Stimulated activated naive CD4-positive, alpha-beta T cell treated with Interleukin-2 at 50 U/mL for 16 hours (primary cell): ENCODE results near the gene HOXA3.

Experiments
- DNase-seq: peaks from one replicate; lab custom pipeline; 2025; lab: John Stamatoyannopoulos, UW

Gene HOXA3

GRCh38 chr7:27102581-27103442 lies 49.6 kb downstream of the HOXA3 start, which contains the start of gene HOXA2:
Gene HOXA2, minus strand, starts transcription at chr7:27102683. Its CDS starts 183 bp downstream, at chr7:27102500.
- DNase-seq, result no peak

DNA sequence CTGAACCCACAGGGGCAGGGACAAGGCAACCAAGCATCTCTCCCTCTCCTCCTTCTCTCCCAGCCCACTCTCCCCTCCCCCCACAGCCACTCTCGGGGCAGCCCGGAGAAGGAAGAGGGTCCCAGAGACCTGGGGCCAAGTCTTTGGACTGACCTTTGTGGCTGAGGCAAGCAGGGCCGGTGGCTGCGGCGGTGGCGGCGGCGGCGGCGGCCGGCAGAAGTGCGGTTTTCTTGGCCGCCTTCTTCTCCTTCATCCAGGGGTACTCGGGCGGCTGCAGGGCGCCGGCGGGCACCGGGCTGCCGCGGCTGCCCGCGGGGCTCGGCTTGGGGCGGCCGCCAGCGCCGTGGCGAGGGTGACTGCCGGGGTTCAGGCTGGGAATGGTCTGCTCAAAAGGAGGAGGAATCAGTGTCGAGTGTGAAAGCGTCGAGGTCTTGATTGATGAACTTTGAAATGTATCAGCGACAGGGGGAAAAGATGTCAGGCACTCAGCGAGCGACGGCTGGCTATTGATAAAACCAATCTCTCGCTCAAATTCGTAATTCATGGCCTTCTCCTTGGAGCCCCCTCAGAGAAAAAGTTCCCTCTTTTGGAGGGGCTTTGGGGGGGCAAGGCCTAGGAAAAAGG lies 50.3 kb downstream of the HOXA3 start:
- no peak for DNase-seq

- no peak for DNase-seq
Observed at GRCh38 chr7:27101171-27101956, 51.0 kb downstream of the HOXA3 start.

- DNase-seq, result no peak
Observed at GRCh38 chr7:27100694-27101170, 51.7 kb downstream of the HOXA3 start.

- no peak for DNase-seq
Observed at GRCh38 chr7:27099453-27100370, 52.7 kb downstream of the HOXA3 start.

DNA sequence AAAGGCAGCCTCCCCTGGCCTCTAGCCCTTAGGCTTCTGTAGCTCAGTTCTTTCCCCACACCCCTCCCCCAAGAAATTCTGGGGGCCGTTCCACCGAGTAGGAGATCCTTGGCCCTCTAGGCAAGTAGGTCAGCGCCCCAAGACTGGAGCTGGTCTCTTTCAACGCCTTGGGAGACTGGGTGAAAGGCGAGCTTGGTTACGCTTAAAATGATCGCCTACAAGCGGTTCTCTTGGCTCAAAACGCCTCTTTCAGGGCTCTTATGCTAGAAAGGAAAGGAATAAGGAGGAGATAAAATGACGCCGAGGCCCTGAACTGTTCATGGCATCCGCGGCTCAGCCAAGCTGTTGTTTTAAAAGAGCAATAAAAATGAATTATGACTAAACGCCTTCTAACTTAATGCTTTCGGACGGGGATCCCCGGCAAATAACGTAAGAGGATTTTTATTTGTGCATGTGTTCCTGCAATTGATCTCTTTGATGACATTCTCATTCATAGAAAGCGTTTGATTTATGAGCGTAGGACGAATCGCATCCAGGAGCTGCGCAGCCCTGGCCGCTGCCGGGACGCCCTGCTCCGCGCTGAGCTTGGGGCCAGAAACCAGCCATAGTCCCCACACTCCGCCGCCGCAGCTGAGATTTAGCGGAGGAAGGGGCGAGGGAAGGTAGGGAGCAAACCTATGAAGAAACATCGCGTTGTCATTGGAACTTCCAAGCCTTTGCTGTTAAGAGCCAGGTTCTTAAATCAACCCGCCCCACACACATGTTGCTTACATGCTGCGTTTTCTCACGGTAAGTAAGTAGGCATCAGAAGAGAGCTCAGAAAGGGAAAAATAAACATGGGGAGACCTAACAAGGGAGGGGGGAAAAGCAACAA lies 53.6 kb downstream of the HOXA3 start:
- DNase-seq, result no peak

DNA sequence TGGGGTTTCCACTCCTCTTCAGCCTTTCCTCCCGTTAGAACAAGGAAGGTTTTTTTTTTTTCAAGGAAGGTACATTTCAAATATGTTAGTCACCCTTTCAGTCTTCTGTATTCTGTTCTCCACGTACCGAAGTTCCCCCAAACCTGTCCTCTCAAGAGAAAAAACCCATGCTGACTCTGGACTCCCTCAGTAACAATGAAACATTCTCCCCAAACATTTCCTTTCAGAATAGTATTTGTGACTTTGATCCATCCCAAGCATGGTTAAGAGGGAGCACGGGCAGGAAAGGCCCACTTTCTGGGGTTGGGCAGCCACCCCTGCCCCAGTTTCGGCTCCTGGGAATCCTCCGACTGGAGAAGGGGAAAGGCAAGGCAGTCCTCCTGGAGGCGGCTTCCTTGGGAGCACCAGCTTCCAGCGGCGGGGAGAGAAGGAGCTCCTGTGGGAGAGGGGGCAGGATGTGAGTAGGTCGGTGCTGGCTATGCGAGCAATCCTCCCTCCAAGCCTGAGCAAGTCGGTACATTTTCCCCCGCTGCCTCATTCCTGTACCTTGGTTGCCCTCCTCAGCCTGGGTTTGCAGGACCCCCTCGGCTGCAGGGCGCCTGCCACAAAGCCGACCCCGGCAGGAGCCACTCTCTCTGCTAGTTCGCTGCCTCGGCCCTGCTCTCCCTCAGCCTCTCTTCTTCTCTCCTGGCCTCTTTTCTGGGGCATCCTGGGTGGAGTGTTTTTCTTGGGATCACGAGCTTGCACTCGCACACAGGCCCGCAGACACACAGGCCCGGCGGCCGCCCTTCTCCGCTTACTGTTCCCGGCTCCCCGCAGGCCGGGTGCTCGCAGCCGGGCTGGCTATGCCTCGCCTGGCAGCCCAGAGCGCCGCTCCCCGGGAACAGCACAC lies 54.5 kb downstream of the HOXA3 start:
- no peak for DNase-seq

DNA sequence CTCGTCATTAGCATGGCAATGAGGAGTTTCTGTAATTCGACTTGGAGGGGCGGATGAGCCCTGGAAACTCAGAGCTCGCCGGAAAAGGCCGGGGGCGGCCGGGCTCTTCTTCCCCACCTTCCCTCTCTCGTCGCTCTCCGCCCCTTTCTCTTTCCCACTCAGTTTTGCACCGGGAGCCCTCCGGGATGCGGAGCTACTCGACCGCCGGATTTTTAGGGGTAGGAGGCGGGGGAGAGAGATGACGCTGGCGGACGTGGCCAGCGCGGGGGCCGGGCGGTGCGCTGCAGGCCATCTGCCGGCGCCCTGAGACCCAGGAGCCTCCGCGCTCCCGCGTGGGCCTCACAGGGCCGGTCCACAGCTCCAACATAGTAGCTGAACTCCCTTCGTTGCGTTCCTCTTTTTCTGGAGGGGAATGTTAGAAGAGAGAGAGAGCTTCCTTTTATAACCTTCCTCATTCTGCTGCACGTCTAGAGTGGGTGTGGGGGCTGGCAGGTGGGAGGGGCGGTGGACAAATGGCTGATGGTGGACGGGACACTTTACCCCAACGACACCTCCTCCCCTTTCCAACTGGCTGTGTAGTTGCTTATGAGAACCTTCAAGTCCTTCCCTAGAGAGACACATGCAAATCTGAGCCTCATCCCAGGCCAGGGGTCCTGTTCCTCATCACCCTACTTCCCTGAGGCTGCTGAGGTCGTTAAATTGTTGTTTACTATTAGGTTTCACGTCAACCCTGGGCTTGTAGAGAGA lies 55.4 kb downstream of the HOXA3 start:
- no peak for DNase-seq

- peak; percentile 75 for DNase-seq
Observed at GRCh38 chr7:27095897-27096767, 56.3 kb downstream of the HOXA3 start, which contains the start of gene HOXA1. Gene HOXA1, minus strand, starts transcription at chr7:27096000. Its CDS starts 88 bp downstream, at chr7:27095912.

DNA sequence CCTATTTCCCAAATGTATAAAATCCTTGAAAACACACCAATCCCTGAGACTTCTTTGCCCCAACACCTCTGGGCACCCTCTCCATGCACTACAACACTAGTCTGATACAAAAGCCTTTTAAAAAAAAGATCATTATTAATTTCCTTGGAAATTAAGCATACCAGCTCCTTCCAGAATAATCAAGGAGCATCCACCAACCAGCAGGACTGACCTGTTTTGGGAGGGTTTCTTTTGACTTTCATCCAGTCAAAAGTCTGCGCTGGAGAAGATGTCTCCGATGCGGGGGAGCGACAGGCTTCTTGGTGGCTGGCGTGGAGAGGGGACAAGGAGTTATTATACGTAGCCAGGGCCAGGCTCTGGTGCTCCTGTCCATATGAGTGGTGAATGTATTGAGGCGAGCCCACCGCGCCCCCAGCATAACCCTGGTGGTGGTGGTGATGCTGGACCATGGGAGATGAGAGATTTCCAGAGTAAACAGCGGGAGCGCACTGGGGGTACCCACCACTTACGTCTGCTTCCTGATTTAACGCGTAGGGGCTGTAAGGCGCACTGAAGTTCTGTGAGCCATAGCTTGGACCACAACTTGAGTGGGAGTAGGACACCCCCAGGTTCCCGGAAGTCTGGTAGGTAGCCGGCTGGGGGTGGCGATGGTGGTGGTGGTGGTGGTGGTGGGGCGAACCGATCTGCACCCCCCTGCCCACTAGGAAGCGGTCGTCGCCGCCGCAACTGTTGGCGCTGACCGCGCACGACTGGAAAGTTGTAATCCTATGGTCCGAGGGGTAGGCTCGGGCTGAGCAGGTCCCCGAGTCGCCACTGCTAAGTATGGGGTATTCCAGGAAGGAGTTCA lies 57.1 kb downstream of the HOXA3 start:
- no peak for DNase-seq

DNA sequence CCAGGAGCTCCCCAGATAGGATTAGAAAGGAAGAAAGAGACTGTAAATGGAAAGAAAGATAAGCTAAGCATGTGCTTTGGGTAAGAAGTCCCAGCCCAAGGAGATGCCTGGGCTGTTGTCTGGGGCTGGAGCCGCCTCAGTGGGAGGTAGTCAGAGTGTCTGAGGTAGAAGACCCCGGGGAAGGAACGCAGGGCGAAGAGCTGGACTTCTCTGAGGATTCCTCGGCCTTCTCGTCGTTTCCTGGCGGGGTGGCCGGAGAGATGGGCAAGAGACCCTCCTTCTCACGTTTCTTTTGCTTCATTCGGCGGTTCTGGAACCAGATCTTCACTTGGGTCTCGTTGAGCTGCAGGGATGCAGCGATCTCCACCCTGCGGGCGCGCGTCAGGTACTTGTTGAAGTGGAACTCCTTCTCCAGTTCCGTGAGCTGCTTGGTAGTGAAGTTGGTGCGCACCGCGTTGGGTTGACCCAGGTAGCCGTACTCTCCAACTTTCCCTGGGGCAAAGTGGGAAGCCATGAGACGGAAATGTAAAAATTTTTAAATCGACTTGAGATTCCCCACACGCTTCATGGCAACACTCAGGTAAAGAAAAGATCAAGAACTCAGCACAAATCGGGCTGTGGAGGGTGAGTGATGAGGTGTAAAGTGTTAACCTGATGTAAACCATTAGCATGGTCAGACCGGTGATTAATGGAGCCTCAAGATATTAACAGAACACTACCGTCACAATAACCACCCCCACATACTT lies 57.9 kb downstream of the HOXA3 start:
- no peak for DNase-seq

DNA sequence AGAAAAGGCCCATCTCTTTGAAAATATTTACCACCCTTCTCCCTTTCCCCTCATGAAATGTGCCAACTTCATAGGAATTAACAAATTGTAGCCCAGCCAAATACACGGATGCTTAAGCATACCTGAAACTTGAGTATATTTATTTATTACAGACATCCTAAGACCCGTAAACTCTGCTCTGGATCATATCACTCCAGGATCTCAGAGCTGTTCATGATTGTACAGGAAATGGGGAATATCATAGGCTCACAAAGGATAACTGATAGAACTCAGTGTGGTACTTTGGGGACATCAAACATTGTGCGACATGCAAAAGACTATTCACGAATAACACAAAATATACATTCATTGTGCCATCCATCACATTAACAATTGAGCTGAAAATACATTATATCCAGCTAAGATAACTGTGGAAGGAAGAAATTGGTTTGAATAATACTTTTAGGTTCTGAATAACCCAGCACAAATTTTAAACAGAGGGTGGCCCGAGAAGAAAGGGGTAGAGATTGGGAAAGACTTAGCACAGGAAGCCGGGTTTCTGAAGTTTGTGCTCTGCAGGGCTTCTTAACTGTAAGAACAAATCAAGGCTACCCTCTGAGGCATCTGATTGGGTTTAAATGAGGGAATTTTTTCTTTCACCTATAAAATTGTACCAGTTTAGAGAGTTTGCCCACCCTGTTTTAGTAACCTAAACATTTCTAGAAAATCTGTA lies 59.0 kb downstream of the HOXA3 start:
- no peak for DNase-seq

DNA sequence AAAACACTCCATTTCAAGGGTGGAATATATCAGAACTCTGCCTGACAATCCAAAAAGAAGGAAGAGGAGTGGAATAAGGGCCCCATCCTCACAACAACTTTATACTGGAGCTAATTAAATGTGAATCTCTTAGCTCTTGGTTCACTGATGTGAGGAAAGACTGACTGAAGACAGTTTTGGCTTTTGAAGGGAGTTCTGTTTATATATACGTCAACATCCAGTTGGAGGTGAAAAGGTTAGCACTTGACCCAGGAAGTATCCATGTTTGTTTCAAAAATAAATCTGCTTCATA lies 59.6 kb downstream of the HOXA3 start:
- DNase-seq, result no peak

DNA sequence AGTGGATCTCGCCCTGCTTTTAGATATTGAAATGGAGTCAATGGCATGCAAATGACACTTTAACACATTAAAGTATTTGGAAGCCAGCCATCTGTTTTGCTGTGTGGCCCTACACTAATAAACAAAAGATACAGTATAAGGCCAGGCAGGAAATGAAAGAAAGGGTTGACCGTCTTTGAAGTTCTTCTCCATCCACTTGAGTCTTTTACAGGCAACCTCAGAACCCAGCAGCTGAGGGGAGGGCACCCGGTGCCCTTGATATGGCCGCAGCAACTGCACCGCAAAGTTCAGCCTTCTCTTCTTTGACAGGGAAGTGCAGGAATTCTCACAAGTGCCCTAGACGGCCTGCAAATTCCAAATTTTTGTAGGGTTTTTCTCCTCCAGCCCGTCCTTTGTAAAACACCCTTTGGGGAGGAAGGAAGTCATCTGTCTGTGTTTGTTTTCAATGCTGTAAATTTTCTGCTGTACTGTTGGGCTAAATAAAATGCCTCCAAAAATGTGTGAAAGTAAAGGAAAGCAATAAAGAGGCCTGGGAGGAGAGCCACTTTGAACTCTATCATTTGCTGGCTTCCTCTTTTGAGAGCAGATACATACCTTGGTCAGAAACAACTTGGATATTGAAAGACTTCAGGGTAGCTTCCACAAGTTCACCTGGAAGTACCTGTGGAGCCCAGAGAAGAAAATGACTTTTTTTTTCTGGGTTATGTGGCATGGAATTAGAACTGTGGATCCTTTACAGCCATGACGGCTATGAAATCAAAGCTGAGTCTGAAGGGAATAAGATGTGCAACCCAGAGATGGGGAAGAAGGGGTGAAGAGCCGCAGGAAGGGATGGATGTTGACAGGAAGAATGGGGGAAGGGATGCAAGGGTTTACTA lies 60.2 kb downstream of the HOXA3 start:
- DNase-seq, result no peak
